Rectal smooth muscle tissue (tissue), 1 donor: Measurements from ENCODE around the gene FCHSD2.

Source experiments
- H3K27ac ChIP-seq: one replicate; pipeline ENCODE4 v1.7.0; 2013; ENCODE audit warnings: low read depth, low read length, inconsistent platforms
- H3K27me3 ChIP-seq: one replicate; pipeline ENCODE4 v1.7.0; 2013; ENCODE audit warnings: low read length; ENCODE audit not compliant: control insufficient read depth, insufficient read depth
- H3K36me3 ChIP-seq: one replicate; pipeline ENCODE4 v1.7.0; 2013; ENCODE audit warnings: low read length; ENCODE audit not compliant: control insufficient read depth, insufficient read depth
- H3K4me1 ChIP-seq: one replicate; pipeline ENCODE4 v1.7.0; 2013; ENCODE audit warnings: low read length; ENCODE audit not compliant: control insufficient read depth, insufficient read depth
- H3K4me3 ChIP-seq: one replicate; pipeline ENCODE4 v1.7.0; 2013; ENCODE audit warnings: low read length
- H3K9ac ChIP-seq: one replicate; pipeline ENCODE4 v1.7.0; 2013; ENCODE audit warnings: low read length

FCHSD2 gene

DNA sequence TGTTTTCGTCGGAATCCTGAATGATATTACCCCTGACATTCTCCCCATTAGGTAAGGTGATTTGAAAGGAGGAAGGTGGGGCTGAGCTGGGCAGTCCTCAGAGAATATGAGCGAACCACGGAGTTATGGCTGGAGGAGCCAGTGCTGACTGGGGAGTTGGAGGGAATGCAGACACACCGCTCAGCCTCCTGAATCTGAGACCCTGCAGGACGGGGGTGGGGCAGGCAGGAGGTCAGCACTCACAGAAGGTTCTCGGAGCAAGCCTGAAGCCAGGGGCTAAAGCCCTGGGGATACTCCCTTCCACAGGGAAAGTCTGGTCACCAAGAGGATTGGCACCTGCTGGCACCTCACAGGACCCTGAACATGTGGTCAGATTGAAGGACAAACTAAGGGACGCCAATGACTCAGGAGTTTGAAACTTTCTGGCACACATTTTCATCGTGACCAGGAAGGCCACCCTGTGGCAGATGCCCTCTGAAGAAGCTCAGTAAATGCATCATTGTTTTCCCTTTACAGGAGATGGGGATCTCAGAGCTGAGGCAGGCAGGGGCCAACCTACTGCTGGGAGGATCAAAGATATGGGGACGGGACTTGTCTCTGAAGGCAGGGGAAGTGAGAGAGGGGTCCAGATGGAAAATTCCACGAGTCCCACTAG is 26.9 kb upstream of the FCHSD2 start:
- H3K4me3 ChIP-seq: no peak overlapping the region
- H3K4me1 ChIP-seq: no peaks in the 10 kb centered on the region
- H3K9ac ChIP-seq: no peak overlapping the region
- no peak overlapping the region for H3K27ac ChIP-seq
- H3K36me3 ChIP-seq: no peaks in the 10 kb centered on the region
- no peaks in the 10 kb centered on the region for H3K27me3 ChIP-seq

DNA sequence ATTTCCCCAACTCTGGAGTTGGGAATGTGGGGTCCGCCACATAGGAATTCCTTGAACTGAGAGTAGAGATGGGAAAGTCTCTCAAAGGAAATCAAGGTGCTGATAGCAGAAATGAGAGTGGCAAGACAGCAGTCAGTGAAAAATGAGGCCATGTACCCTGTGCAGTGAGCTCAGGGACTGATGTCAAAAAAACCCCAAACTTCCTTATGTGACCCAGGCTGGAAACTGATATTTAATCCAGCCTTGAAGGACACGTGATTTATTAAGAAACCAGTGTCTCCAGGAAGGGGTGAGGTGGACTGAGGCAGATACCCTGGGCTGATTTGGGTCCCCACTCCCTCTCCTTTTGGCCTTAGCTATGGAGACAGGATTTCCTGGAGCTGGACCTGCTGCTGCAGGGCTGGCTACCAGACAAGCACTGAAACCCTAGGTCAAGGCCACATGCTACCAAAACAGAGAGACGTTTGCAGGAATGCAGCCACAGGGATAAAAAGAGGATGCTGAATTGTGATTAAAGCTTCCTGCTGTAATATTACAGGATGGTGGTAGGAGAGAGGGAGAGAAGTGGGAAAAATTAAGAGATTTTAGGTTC is 25.3 kb upstream of the FCHSD2 start:
- Histone ChIP-seq H3K36me3 (no peaks in the 10 kb centered on the region), H3K27me3 (no peaks in the 10 kb centered on the region), H3K4me1 (no peaks in the 10 kb centered on the region), H3K27ac (no peak overlapping the region), H3K9ac (no peak overlapping the region), H3K4me3 (no peak overlapping the region)

DNA sequence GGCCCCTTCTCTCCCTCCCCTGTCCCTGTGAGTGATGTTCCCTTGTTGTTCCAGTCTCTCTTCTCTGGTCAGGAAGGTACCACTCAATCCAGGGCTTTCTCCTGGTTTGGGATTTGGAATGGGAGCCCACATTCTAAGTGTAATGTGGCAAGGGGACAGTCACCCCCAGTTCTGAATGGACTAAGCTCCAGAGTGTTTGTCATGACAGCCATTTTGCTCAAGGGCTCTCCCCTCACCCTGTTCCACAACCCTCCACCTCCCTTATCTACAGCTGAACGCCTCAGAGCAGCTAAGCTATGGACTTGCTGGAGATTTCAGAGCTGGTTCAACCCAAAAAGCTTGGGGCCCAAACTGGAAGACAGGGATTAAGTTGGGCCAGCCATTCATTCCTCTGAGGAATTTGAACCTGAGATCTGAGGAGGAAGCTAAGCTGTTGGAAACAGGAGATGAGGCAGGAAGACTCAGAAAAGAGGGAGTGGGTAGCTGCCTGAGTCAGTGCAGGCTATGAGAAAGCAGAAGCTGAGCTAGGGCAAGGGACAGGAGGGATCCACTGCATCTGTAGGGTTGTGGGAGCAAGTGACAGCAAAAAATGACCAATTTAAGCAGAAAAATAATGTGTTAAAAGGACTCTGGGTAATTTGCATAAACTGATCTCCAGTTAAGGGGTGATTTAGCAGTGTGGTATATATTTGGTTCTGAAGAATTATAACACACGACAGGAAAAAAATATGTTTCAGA is 22.9 kb upstream of the FCHSD2 start:
- Histone ChIP-seq H3K36me3 (no peaks in the 10 kb centered on the region), H3K9ac (no peak overlapping the region)

DNA sequence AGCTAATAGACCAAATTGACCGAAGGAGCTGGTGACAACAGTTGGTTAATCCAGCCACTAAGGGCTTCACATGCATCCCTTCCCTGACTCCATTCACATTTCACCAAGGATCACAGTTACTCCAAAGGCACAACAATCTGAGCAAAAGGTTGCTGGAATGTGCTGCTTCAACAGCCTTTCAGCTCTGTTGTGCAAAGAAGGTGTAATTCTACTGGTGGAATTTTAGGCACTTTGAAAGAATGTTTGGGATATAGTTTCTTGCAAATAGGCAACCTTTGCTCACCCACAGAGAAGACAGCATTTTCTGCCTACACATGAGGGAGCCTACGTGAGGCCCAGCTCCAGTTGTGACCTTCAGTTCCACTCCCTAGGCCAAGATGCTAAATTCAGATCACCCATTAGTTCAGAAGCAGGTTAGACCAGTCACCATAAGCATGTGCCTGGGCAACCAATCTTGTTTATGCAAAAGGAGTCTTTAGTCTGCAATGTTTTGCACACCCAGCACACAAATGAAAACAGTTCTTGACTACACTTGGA is 21.6 kb upstream of the FCHSD2 start:
- Histone ChIP-seq H3K36me3 (no peaks in the 10 kb centered on the region), H3K27me3 (no peaks in the 10 kb centered on the region), H3K27ac (no peak overlapping the region), H3K4me3 (no peak overlapping the region), H3K9ac (no peak overlapping the region), H3K4me1 (no peaks in the 10 kb centered on the region)

More for the DNA sequence above, 22.9 kb upstream of the FCHSD2 start:
- Histone ChIP-seq H3K4me3 (no peak overlapping the region), H3K4me1 (no peaks in the 10 kb centered on the region), H3K27me3 (no peaks in the 10 kb centered on the region), H3K27ac (no peak overlapping the region)

DNA sequence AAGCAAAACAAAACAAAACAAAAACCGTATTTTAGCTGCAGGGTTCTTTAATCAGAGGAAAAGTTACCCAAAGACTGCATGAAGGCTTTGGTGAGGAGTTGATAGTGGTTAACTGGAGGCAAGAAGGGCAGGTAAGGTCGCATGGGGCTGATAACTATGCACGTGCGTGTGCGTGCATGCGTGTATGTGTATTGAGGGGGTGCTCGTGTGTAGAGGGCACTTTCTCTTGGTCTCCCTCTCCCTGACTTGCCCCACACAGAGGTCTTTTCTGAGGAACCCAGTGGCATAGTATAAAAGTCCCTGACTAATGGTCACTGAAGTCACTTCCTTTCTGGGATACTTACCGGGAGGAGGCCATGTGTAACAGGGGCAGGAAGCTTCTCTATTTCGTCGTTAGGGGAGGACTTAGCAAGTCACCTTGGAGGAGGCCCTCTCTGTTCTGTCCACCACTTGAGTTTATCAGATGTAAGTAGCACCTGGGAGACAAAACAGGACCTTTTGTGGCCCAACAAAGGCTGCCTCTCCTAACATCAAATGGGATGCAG is 20.1 kb upstream of the FCHSD2 start:
- Histone ChIP-seq H3K27me3 (no peaks in the 10 kb centered on the region), H3K36me3 (no peaks in the 10 kb centered on the region), H3K4me3 (no peak overlapping the region), H3K9ac (no peak overlapping the region), H3K27ac (no peak overlapping the region), H3K4me1 (peaks cover 12% of the 10 kb centered on the region)

DNA sequence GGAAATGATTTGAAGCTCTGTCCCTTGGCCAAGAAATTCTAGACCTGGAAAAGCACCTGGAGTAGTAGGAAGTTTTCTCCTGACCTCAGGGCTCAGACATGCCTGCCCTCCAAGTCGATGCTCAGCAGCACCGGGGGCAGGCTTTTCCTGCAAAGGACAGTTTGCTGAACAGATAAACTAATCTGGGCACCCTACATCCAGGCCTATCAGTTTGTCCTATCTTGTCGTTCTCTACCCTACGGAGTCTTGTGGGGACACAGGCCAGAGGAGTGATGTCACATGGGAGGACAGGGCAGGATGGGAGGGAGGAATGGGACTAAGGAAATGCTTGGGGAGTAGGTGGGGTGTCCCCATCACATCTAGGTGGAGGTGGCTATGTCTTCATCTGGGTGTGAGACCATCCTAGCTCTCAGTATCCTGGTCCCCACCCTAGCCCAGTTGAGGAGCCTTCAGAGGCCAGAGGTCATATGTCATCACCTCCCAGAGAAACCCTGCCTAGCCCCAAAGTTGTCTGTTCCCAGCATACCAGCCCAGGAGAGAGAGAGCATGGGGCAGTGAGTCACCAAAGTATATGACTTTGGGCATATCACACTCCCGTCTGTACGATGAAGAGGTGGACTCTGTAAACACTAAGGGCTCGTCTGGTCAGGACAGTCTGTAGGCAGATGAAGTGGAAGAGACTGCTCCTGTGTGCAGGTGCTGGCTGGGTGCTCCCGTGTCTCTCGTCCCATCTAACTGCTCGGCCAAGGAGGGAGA is 18.1 kb upstream of the FCHSD2 start:
- no peak overlapping the region for H3K4me3 ChIP-seq
- peaks cover 12% of the 10 kb centered on the region for H3K4me1 ChIP-seq
- no peak overlapping the region for H3K27ac ChIP-seq
- H3K27me3 ChIP-seq: no peaks in the 10 kb centered on the region
- H3K9ac ChIP-seq: no peak overlapping the region
- no peaks in the 10 kb centered on the region for H3K36me3 ChIP-seq

DNA sequence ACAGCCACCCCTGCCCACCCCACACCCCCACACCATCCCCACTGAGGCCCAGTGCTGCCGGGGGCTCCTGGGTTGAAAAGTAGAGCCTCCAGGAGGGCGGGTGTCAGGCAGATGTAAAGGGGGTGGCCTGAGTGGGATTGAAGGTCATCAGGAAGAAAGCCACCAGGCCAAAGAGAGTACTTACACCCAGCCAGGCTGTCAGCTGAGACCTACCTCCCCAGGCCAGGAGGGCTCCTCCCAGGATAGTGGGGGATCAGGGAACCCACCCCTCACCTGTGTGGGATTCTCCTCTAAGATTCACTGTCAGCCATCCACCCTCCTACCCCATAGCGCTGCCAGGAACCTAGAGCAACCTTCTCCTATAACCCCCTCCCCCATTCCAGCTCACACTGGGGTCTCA is 17.2 kb upstream of the FCHSD2 start:
- Histone ChIP-seq H3K27me3 (no peaks in the 10 kb centered on the region), H3K9ac (no peak overlapping the region), H3K4me3 (no peak overlapping the region), H3K27ac (no peak overlapping the region), H3K36me3 (no peaks in the 10 kb centered on the region), H3K4me1 (peaks cover 12% of the 10 kb centered on the region)

DNA sequence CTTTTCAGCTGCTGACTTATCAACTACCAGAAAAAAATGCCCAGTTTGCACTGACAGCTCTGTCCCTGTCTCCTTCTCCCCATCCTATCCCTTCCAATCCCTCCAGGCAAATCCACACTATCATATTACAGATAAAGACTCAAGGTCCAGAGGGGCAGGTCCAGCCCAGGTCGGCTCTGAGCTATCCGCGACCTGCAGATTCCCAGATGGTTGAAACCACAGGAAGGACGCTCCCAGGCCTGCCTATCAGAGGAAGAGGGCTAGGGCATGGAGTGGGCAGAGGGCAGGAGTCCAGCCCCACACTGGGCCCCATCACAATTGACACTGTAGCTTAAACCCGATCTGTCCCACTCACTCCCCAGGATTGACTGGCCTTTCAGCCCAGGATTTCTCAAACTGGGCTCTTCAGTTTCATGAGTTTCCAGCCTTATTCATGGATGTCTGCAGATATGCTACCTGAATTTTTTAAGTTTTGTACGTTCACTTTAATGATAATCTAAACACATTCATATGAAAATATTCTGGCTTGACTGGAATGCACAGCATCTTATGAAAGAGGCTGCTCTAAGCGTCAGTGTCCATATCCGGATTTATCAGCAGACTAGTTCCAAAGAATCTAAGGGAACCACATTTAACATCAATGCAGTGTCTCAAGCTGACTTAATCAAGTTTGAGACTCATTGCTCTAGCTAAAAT is 16.4 kb upstream of the FCHSD2 start:
- Histone ChIP-seq H3K36me3 (no peaks in the 10 kb centered on the region), H3K4me3 (no peak overlapping the region), H3K9ac (no peak overlapping the region), H3K27me3 (no peaks in the 10 kb centered on the region), H3K4me1 (peaks cover 12% of the 10 kb centered on the region), H3K27ac (no peak overlapping the region)

DNA sequence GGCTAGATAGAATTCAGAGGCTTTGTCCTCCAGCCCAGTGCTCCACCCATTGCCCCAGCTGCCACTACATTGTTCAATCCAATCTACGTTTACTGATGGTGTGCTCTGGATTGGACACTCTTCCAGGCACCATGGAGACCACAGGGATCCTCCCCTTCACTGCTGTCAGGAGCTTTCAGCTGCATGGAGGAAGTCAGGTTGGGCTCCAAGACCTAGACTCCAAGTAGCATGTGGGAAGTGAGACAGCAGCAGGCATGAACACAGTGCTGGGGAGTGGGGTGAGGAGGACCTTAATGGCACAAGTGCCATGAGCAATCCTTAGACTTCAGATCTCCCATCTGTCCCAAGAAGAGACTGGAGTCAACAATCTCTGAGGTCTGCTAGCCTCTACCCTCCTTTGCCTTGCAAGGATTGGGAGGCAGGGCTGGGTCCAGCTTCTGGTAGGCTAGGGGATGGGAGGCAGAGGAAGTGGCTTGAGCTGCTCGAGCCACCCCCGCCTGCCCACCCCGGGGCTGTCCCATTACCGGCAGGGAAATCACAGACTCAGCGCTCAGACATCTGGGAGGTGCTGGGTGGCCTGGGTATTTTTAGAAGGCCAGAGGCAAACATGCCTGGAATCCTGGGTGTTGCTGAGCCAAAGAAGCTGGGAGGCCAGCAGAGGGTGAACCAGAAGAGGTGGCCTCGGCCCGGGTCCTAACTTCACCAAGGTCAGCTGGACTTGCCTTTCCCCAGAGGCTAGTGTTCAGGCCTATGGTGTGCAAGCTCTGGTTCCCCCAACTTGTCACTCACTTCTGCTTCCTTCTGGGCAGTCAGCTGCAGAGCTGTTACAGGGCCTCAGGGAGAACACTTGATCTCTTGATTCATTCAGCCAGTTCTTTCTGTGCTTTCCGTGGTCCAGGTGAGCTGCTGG is 15.2 kb upstream of the FCHSD2 start:
- Histone ChIP-seq H3K27me3 (no peaks in the 10 kb centered on the region), H3K9ac (no peak overlapping the region), H3K4me1 (peaks cover 12% of the 10 kb centered on the region), H3K36me3 (no peaks in the 10 kb centered on the region), H3K4me3 (no peak overlapping the region), H3K27ac (peak overlapping the region; percentile 8)

DNA sequence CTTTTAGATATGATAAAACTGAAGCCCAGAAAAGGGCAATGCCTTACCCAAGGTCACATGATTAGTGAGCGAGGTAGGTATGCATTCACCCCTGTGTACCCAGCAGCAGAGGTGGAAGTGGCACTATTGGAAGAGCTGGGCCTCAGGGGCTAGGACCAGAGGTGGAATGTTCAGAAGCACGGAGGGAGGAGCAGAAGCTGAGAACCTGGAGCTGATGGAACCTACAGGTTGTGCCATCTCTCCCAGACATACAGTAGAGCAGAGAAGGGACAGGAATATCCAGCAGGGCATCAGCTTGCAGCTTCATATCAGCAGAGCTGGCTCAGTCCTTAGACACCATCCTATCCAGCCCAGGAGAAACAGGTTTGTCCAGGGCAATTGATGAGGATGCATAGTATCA is 14.6 kb upstream of the FCHSD2 start:
- no peak overlapping the region for H3K9ac ChIP-seq
- H3K4me1 ChIP-seq: peaks cover 12% of the 10 kb centered on the region
- H3K36me3 ChIP-seq: no peaks in the 10 kb centered on the region
- H3K27me3 ChIP-seq: no peaks in the 10 kb centered on the region
- no peak overlapping the region for H3K27ac ChIP-seq
- no peak overlapping the region for H3K4me3 ChIP-seq

DNA sequence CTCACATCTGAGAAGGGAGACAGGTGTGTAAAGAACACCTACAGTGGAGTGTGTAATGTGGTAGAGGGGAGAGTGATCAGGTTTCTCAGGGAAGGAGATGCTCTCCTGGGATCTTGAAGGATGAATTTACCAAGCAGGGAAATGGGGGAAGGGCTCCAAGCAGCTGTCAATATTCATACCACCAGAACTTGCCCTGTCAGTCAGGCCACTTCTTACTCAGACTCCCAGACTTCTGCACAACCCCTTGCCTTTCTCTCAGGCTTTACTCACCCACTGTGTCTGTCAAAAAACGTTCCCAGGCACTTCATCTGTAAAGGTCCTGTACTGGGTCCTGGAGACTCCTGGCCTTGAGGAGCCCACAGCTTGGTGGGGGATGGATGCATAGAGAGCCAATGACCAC is 14.0 kb upstream of the FCHSD2 start:
- Histone ChIP-seq H3K36me3 (no peaks in the 10 kb centered on the region), H3K4me1 (peaks cover 12% of the 10 kb centered on the region), H3K4me3 (no peak overlapping the region), H3K9ac (no peak overlapping the region), H3K27ac (no peak overlapping the region), H3K27me3 (no peaks in the 10 kb centered on the region)
